Measurements from ENCODE around the gene YIF1B. TPM values are rescaled to one million over a fixed set of nuclear protein-coding genes. Genes with fewer than 3 reads are reported as not detected.

The YIF1B gene
- 102 and 106 TPM in 2 replicates for total RNA-seq (2014; rRNA removed; shearing (Covaris generic))
- 82.8 and 88.0 TPM in 2 replicates for polyA plus RNA-seq (2016; fragmentation: Nextera tagmentation; extraction: Ambion mirVana)
- long read RNA-seq, transcript YIF1B-201 (8 exons, 964 nt), result major isoform, 19 of 87 reads
- long read RNA-seq, transcript YIF1B-216 (8 exons, 1,181 nt), result minor isoform, 17 of 87 reads
- long read RNA-seq, transcript YIF1B-203 (8 exons, 1,225 nt), result minor isoform, 7 of 87 reads
- long read RNA-seq, transcript YIF1B-214 (8 exons, 940 nt), result minor isoform, 10 of 87 reads
- long read RNA-seq, partial matches to known transcripts, result 2 of 87 reads
- long read RNA-seq, other reads (novel, unspliced or antisense), result 29 of 87 reads

GRCh38 chr19:38315657-38316476, at the start of gene YIF1B:
Gene YIF1B (minus strand): TSS chr19:38315947. CDS start chr19:38315917, 30 bp downstream.
- Mint-ChIP-seq H3K4me3 (peak within 1 kb of the TSS; percentile 82), H3K36me3 (ENCODE audit: low read depth) (no peaks in the 10 kb centered on the region; the same call in 2 of the 3 replicates), H3K9me3 (no peaks in the 10 kb centered on the region), H3K4me1 (peaks cover 22% of the 10 kb centered on the region), H3K27me3 (ENCODE audit: insufficient read depth, low read depth, poor library complexity) (peaks cover 48% of the 10 kb centered on the region), H3K27ac (peak within 1 kb of the TSS; percentile 97)
- Histone ChIP-seq H3F3A (replicated peaks; ENCODE audit: low read depth) (peaks cover 15% of the 10 kb centered on the region), H3K36me3 (ENCODE audit: insufficient read depth) (no peaks in the 10 kb centered on the region), H2AFZ (peak within 1 kb of the TSS; percentile 94), H3K79me2 (replicated peaks; ENCODE audit: insufficient read depth) (peaks cover 11% of the 10 kb centered on the region; the same call in 1 of the 2 replicates), H3K4me1 (ENCODE audit: insufficient read depth) (peaks cover 5% of the 10 kb centered on the region; the same call in 1 of the 2 replicates), H3K27me3 (ENCODE audit: insufficient read depth) (peaks cover 32% of the 10 kb centered on the region), H3K9me2 (ENCODE audit: insufficient read depth) (no peaks in the 10 kb centered on the region), H3K4me3 (peak within 1 kb of the TSS; percentile 93), H3K4me2 (peak within 1 kb of the TSS; percentile 97), H3K27ac (ENCODE audit: low read depth) (peak within 1 kb of the TSS; percentile 95), H4K20me1 (replicated peaks; ENCODE audit: insufficient read depth) (peaks cover 6% of the 10 kb centered on the region; the same call in 1 of the 2 replicates)
- peak; percentile 77 for ATAC-seq
- DNase-seq (ENCODE audit: low spot score), result peak; percentile 99
- no peak for TF ChIP-seq ZNF114 (CRISPR knock-in tag; IDR thresholded peaks at IDR 0.05)
- no peak for TF ChIP-seq STAT1 (IDR thresholded peaks at IDR 0.05; ENCODE audit: unreplicated experiment)
- TF ChIP-seq EZH2 (IDR thresholded peaks at IDR 0.05; ENCODE audit: low read depth, unreplicated experiment), result no peak
- no peak for TF ChIP-seq ETS1 (IDR thresholded peaks at IDR 0.05)
- no peak for TF ChIP-seq NANOG (IDR thresholded peaks at IDR 0.05; ENCODE audit: borderline replicate concordance)
- no peak for TF ChIP-seq ZNF331 (CRISPR knock-in tag; IDR thresholded peaks at IDR 0.05; ENCODE audit: low read depth)
- TF ChIP-seq ZNF462 (CRISPR knock-in tag; IDR thresholded peaks at IDR 0.05), result no peak
- TF ChIP-seq CREB1 (CRISPR knock-in tag; IDR thresholded peaks at IDR 0.05; ENCODE audit: low read depth), result peak; percentile 16
- no peak for TF ChIP-seq REST (IDR thresholded peaks at IDR 0.05; ENCODE audit: unreplicated experiment)
- TF ChIP-seq EZH2phosphoT487 (IDR thresholded peaks at IDR 0.05; ENCODE audit: unreplicated experiment), result no peak
- TF ChIP-seq JUNB (IDR thresholded peaks at IDR 0.05; ENCODE audit: unreplicated experiment), result no peak
- no peak for TF ChIP-seq CTCF (conservative IDR thresholded peaks at IDR 0.05; ENCODE audit: low read depth in 2 of 2)
